HCT116 (cell line): ENCODE measurements around the gene GPR146.

Experiments
- EZH2 ChIP-seq: fragments of 200-600 bp; sonication (generic); IDR thresholded peaks from 2 replicates; pipeline ENCODE4 v1.6.1; 2017; ENCODE audit warnings: antibody characterized with exemption, mixed run types
- FOSL1 ChIP-seq: IDR thresholded peaks from 2 replicates; pipeline ENCODE4 v1.6.1; 2012; ENCODE audit warnings: low read depth
- POLR2AphosphoS5 ChIP-seq: IDR thresholded peaks from 2 replicates; pipeline ENCODE4 v1.6.1; 2011; ENCODE audit warnings: mild to moderate bottlenecking, low read depth, low read length, moderate library complexity
- REST ChIP-seq: IDR thresholded peaks from 2 replicates; pipeline ENCODE4 v1.6.1; 2012; ENCODE audit warnings: low read depth
- TCF7L2 ChIP-seq: IDR thresholded peaks from 2 replicates; pipeline ENCODE4 v1.7.0; 2011; ENCODE audit warnings: borderline replicate concordance, inconsistent platforms; ENCODE audit not compliant: insufficient read depth, insufficient read length; ENCODE audit errors: extremely low read depth
- YY1 ChIP-seq: IDR thresholded peaks from 2 replicates; pipeline ENCODE4 v1.6.1; 2011; ENCODE audit warnings: low read length, low read depth, moderate library complexity, mild to moderate bottlenecking; ENCODE audit not compliant: insufficient replicate concordance; ENCODE audit errors: extremely low read depth
- TF ChIP-seq, protein P1 (sequence below), 3 experiments: fragments of 200-600 bp in 1 of 3; sonication (generic) in 1 of 3; IDR thresholded peaks in 2 of 3; conservative IDR thresholded peaks in 1 of 3; 2 replicates each; pipeline ENCODE4 v1.5.1; 2012 to 2017; ENCODE audit warnings: low read depth in 2 of 3, low read length in 2 of 3, antibody characterized with exemption in 1 of 3, borderline replicate concordance in 1 of 3, control low read depth in 1 of 3, mild to moderate bottlenecking in 1 of 3, mixed read lengths in 1 of 3, mixed run types in 1 of 3, moderate library complexity in 1 of 3; ENCODE audit not compliant: insufficient read depth in 1 of 3
- TF ChIP-seq, protein P2 (sequence below): IDR thresholded peaks from 2 replicates; pipeline ENCODE4 v1.6.1; 2011; ENCODE audit warnings: mild to moderate bottlenecking, low read length, moderate library complexity; ENCODE audit not compliant: insufficient replicate concordance; ENCODE audit errors: extremely low read depth

DNA sequence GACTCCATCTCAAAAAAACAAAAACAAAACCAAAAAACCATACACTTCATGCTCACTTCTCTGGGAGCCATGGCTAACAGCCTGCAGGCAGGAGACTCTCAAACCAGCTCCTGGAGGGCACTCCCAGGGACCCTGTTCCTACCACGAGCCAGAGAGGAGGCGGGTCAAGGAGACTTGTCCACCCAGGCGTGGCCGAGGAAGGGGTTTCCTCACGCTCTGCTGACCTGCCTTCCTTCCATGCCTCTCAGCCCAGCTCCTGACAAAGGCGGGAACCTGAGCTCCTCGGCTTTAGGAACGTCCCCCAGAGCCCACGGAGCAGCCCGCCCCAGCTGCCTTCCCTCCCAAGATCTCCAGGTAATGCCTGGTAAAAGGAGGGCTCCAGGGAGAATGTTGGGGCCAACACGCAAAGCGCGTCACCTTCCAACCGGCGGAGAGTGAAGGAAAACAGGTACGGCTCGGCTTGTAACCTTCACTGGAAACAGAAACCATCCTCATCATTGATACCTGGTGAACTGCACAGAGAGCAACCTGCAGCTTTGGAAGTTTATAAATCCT is 9.5 kb downstream of the GPR146 start:
- TF ChIP-seq, protein P1, sequence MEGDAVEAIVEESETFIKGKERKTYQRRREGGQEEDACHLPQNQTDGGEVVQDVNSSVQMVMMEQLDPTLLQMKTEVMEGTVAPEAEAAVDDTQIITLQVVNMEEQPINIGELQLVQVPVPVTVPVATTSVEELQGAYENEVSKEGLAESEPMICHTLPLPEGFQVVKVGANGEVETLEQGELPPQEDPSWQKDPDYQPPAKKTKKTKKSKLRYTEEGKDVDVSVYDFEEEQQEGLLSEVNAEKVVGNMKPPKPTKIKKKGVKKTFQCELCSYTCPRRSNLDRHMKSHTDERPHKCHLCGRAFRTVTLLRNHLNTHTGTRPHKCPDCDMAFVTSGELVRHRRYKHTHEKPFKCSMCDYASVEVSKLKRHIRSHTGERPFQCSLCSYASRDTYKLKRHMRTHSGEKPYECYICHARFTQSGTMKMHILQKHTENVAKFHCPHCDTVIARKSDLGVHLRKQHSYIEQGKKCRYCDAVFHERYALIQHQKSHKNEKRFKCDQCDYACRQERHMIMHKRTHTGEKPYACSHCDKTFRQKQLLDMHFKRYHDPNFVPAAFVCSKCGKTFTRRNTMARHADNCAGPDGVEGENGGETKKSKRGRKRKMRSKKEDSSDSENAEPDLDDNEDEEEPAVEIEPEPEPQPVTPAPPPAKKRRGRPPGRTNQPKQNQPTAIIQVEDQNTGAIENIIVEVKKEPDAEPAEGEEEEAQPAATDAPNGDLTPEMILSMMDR (IDR thresholded peaks at IDR 0.05 in 2 of 3, conservative IDR thresholded peaks at IDR 0.05 in 1 of 3; ENCODE audit: borderline replicate concordance in 1 of 3, insufficient read depth in 1 of 3, low read depth in 2 of 3, low read length in 2 of 3), result no peak
- TF ChIP-seq FOSL1 (no peak), TCF7L2 (no peak), EZH2 (no peak), YY1 (no peak), POLR2AphosphoS5 (no peak), REST (no peak)
- TF ChIP-seq, protein P2, sequence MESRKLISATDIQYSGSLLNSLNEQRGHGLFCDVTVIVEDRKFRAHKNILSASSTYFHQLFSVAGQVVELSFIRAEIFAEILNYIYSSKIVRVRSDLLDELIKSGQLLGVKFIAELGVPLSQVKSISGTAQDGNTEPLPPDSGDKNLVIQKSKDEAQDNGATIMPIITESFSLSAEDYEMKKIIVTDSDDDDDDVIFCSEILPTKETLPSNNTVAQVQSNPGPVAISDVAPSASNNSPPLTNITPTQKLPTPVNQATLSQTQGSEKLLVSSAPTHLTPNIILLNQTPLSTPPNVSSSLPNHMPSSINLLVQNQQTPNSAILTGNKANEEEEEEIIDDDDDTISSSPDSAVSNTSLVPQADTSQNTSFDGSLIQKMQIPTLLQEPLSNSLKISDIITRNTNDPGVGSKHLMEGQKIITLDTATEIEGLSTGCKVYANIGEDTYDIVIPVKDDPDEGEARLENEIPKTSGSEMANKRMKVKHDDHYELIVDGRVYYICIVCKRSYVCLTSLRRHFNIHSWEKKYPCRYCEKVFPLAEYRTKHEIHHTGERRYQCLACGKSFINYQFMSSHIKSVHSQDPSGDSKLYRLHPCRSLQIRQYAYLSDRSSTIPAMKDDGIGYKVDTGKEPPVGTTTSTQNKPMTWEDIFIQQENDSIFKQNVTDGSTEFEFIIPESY, result no peak
